PFSK-1 (cell line): ENCODE results near the gene HS6ST3.

Experiments used
- FOXP2 ChIP-seq: optimal IDR thresholded peaks from 2 replicates; pipeline ENCODE3; 2011; ENCODE audit warnings: borderline replicate concordance, control low read depth, inconsistent platforms; ENCODE audit not compliant: insufficient read depth; ENCODE audit errors: extremely low read length, extremely low read depth
- POLR2AphosphoS5 ChIP-seq: IDR thresholded peaks from 2 replicates; pipeline ENCODE4 v1.6.1; 2012; ENCODE audit warnings: low read depth, mild to moderate bottlenecking, control low read depth, low read length, moderate library complexity
- REST ChIP-seq, 2 experiments: IDR thresholded peaks; 2 replicates each; pipeline versions ENCODE4 v1.6.1 to v1.8.0; 2011 to 2012; ENCODE audit warnings: low read depth in 2 of 2, low read length in 2 of 2, control low read depth in 1 of 2, inconsistent platforms in 1 of 2, mild to moderate bottlenecking in 1 of 2, moderate library complexity in 1 of 2; ENCODE audit not compliant: insufficient read depth in 1 of 2
- SIN3A ChIP-seq: IDR thresholded peaks from 2 replicates; pipeline ENCODE4 v1.6.1; 2012; ENCODE audit warnings: mild to moderate bottlenecking, low read length, moderate library complexity, borderline replicate concordance; ENCODE audit not compliant: insufficient read depth
- TAF1 ChIP-seq: IDR thresholded peaks from 2 replicates; pipeline ENCODE4 v1.6.1; 2012; ENCODE audit warnings: low read length, control low read depth, borderline replicate concordance; ENCODE audit not compliant: insufficient read depth

- TF ChIP-seq SIN3A, result no peak
- no peak for TF ChIP-seq TAF1
- no peak for TF ChIP-seq REST (IDR thresholded peaks at IDR 0.05; ENCODE audit: insufficient read depth in 1 of 2, low read depth in 2 of 2, low read length in 2 of 2)
- TF ChIP-seq POLR2AphosphoS5, result no peak
- no peak for TF ChIP-seq FOXP2
Measured at GRCh38 chr13:96792188-96792587, 702.3 kb downstream of the HS6ST3 start.
